Mesendoderm (in vitro differentiated cells): Measurements from ENCODE around the gene APOC1.

Experiments
- DNase-seq: peaks from one replicate; pipeline ENCODE4 v3.0.0; 2013
- H2AK5ac ChIP-seq: 2 replicates; pipeline ENCODE4 v1.6.1; 2013; ENCODE audit warnings: low read length, inconsistent platforms
- H2BK120ac ChIP-seq: 2 replicates; pipeline ENCODE4 v1.6.1; 2013; ENCODE audit warnings: low read depth, mild to moderate bottlenecking, low read length, moderate library complexity, mixed read lengths
- H2BK15ac ChIP-seq: replicated peaks from 2 replicates; pipeline ENCODE4 v1.6.1; 2013; ENCODE audit warnings: low read depth, mild to moderate bottlenecking, moderate library complexity
- H2BK5ac ChIP-seq: 2 replicates; pipeline ENCODE4 v1.6.1; 2013; ENCODE audit warnings: low read length, inconsistent platforms
- H3K18ac ChIP-seq: 2 replicates; pipeline ENCODE4 v1.6.1; 2013; ENCODE audit warnings: mild to moderate bottlenecking, low read length, mixed read lengths
- H3K23ac ChIP-seq: one replicate; pipeline ENCODE4 v1.6.1; 2013; ENCODE audit warnings: low read length
- H3K27ac ChIP-seq: 2 replicates; pipeline ENCODE4 v1.5.1; 2013; ENCODE audit warnings: low read depth, mild to moderate bottlenecking, inconsistent platforms, low read length, moderate library complexity
- H3K27me3 ChIP-seq: 2 replicates; pipeline ENCODE4 v1.6.1; 2013; ENCODE audit warnings: low read length, control low read depth, mild to moderate bottlenecking, inconsistent platforms; ENCODE audit not compliant: insufficient read depth, poor library complexity
- H3K36me3 ChIP-seq: 2 replicates; pipeline ENCODE4 v1.6.1; 2013; ENCODE audit warnings: low read length, inconsistent platforms; ENCODE audit not compliant: control insufficient read depth, insufficient read depth
- H3K4ac ChIP-seq: one replicate; pipeline ENCODE4 v1.6.1; 2013; ENCODE audit warnings: low read depth, mild to moderate bottlenecking, low read length, moderate library complexity
- H3K4me1 ChIP-seq: 2 replicates; pipeline ENCODE4 v1.6.1; 2013; ENCODE audit warnings: low read depth, low read length, inconsistent platforms; ENCODE audit not compliant: control insufficient read depth
- H3K4me2 ChIP-seq: 2 replicates; pipeline ENCODE4 v1.6.1; 2013; ENCODE audit warnings: low read length
- H3K4me3 ChIP-seq: 2 replicates; pipeline ENCODE4 v1.5.1; 2013; ENCODE audit warnings: mild to moderate bottlenecking, low read length
- H3K56ac ChIP-seq: one replicate; pipeline ENCODE4 v1.6.1; 2013; ENCODE audit warnings: low read length
- H3K79me1 ChIP-seq: 2 replicates; pipeline ENCODE4 v1.6.1; 2013; ENCODE audit warnings: low read length, inconsistent platforms
- H3K79me2 ChIP-seq: 2 replicates; pipeline ENCODE4 v1.6.1; 2013; ENCODE audit warnings: mild to moderate bottlenecking, low read length; ENCODE audit not compliant: control insufficient read depth, insufficient read depth
- H3K9ac ChIP-seq: 2 replicates; pipeline ENCODE4 v1.6.1; 2013; ENCODE audit warnings: low read length, inconsistent platforms
- H4K5ac ChIP-seq: one replicate; pipeline ENCODE4 v1.6.1; 2013; ENCODE audit warnings: low read length
- H4K8ac ChIP-seq: one replicate; pipeline ENCODE4 v1.6.1; 2013; ENCODE audit warnings: low read depth, mild to moderate bottlenecking, control low read depth, low read length, moderate library complexity
- WGBS: extraction: QIAGEN DNeasy Blood & Tissue Kit; methylation state at CpG from one replicate; pipeline ENCODE4 v1.1.7; 2013; ENCODE audit warnings: low lambda C conversion rate, missing lambda C conversion rate; ENCODE audit not compliant: insufficient coverage; ENCODE audit errors: extremely low coverage; 5-methylcytosine and 5-hydroxymethylcytosine counted together

Gene APOC1

GRCh38 chr19:44897835-44898234, 16.6 kb upstream of the APOC1 start:
- no peak overlapping the region for H3K4ac ChIP-seq
- no CpG with 5 or more reads among the region's 8 CpGs for WGBS
- no peaks in the 10 kb centered on the region for H3K27me3 ChIP-seq
- no peak overlapping the region for H2BK120ac ChIP-seq
- H4K5ac ChIP-seq = no peak overlapping the region
- peaks cover 16% of the 10 kb centered on the region for H3K79me1 ChIP-seq
- H2BK15ac ChIP-seq = no peak overlapping the region
- H3K4me2 ChIP-seq = no peak overlapping the region
- peaks cover 26% of the 10 kb centered on the region for H3K36me3 ChIP-seq
- no peak overlapping the region for H3K56ac ChIP-seq
- no peak overlapping the region for H3K4me3 ChIP-seq
- no peak overlapping the region for H3K18ac ChIP-seq
- peaks cover 15% of the 10 kb centered on the region for H3K79me2 ChIP-seq
- no peak overlapping the region for H3K9ac ChIP-seq
- no peak overlapping the region for H3K23ac ChIP-seq
- H2AK5ac ChIP-seq = no peak overlapping the region
- no peak overlapping the region for H2BK5ac ChIP-seq
- no peaks in the 10 kb centered on the region for H3K4me1 ChIP-seq
- no peak for DNase-seq
- H3K27ac ChIP-seq = no peak overlapping the region
- H4K8ac ChIP-seq = no peak overlapping the region

- no peak overlapping the region for H4K8ac ChIP-seq
- WGBS = no CpG with 5 or more reads among the region's 19 CpGs
- H3K4ac ChIP-seq = no peak overlapping the region
- no peak overlapping the region for H3K56ac ChIP-seq
- H3K4me1 ChIP-seq = no peaks in the 10 kb centered on the region
- H3K27me3 ChIP-seq = no peaks in the 10 kb centered on the region
- no peak overlapping the region for H3K4me2 ChIP-seq
- H4K5ac ChIP-seq = no peak overlapping the region
- no peak for DNase-seq
- H3K23ac ChIP-seq = no peak overlapping the region
- H3K27ac ChIP-seq = no peak overlapping the region
- H2BK120ac ChIP-seq = no peak overlapping the region
- peaks cover 20% of the 10 kb centered on the region for H3K36me3 ChIP-seq
- H3K9ac ChIP-seq = no peak overlapping the region
- H3K79me1 ChIP-seq = peaks cover 7% of the 10 kb centered on the region
- H2AK5ac ChIP-seq = no peak overlapping the region
- H2BK15ac ChIP-seq = no peak overlapping the region
- no peaks in the 10 kb centered on the region for H3K79me2 ChIP-seq
- H3K4me3 ChIP-seq = no peak overlapping the region
- no peak overlapping the region for H3K18ac ChIP-seq
- H2BK5ac ChIP-seq = no peak overlapping the region
These were observed 13.8 kb upstream of the APOC1 start for GRCh38 chr19:44900328-44901244.

GRCh38 chr19:44903216-44903601, 11.2 kb upstream of the APOC1 start:
- Histone ChIP-seq H3K27me3 (no peaks in the 10 kb centered on the region), H2BK5ac (no peak overlapping the region), H3K4ac (no peak overlapping the region), H3K23ac (no peak overlapping the region), H3K4me2 (no peak overlapping the region), H3K4me3 (no peak overlapping the region), H3K9ac (no peak overlapping the region), H3K4me1 (no peaks in the 10 kb centered on the region), H3K27ac (no peak overlapping the region), H4K8ac (no peak overlapping the region), H4K5ac (no peak overlapping the region), H3K18ac (no peak overlapping the region), H3K56ac (no peak overlapping the region), H3K79me2 (peaks cover 4% of the 10 kb centered on the region), H2AK5ac (no peak overlapping the region), H2BK15ac (no peak overlapping the region), H2BK120ac (no peak overlapping the region), H3K36me3 (peaks cover 12% of the 10 kb centered on the region), H3K79me1 (peaks cover 4% of the 10 kb centered on the region)
- no CpG with 5 or more reads among the region's 15 CpGs for WGBS
- no peak for DNase-seq

- H2BK15ac ChIP-seq = no peak overlapping the region
- no peaks in the 10 kb centered on the region for H3K4me1 ChIP-seq
- peaks cover 12% of the 10 kb centered on the region for H3K36me3 ChIP-seq
- H3K79me2 ChIP-seq = peaks cover 4% of the 10 kb centered on the region
- no peak overlapping the region for H3K18ac ChIP-seq
- H3K27ac ChIP-seq = peak overlapping the region; percentile 27
- H3K27me3 ChIP-seq = no peaks in the 10 kb centered on the region
- H3K4me2 ChIP-seq = no peak overlapping the region
- peak; percentile 74 for DNase-seq
- H2AK5ac ChIP-seq = no peak overlapping the region
- H2BK5ac ChIP-seq = no peak overlapping the region
- peaks cover 4% of the 10 kb centered on the region for H3K79me1 ChIP-seq
- no CpG with 5 or more reads among the region's 24 CpGs for WGBS
- no peak overlapping the region for H3K4ac ChIP-seq
- no peak overlapping the region for H4K5ac ChIP-seq
- H4K8ac ChIP-seq = no peak overlapping the region
- H3K23ac ChIP-seq = no peak overlapping the region
- no peak overlapping the region for H2BK120ac ChIP-seq
- no peak overlapping the region for H3K4me3 ChIP-seq
- peak overlapping the region; percentile 37 for H3K56ac ChIP-seq
- H3K9ac ChIP-seq = peak overlapping the region; percentile 40
These were observed 10.6 kb upstream of the APOC1 start for GRCh38 chr19:44903602-44904425.

GRCh38 chr19:44904426-44904994, 9.9 kb upstream of the APOC1 start:
- H3K18ac ChIP-seq = no peak overlapping the region
- no peak overlapping the region for H3K23ac ChIP-seq
- WGBS = no CpG with 5 or more reads among the region's 12 CpGs
- H3K27ac ChIP-seq = peak overlapping the region; percentile 0
- H3K79me2 ChIP-seq = peaks cover 4% of the 10 kb centered on the region
- H3K56ac ChIP-seq = no peak overlapping the region
- H2BK120ac ChIP-seq = no peak overlapping the region
- H2BK5ac ChIP-seq = no peak overlapping the region
- H3K4ac ChIP-seq = no peak overlapping the region
- no peak overlapping the region for H3K4me3 ChIP-seq
- no peak overlapping the region for H2AK5ac ChIP-seq
- no peak overlapping the region for H4K5ac ChIP-seq
- H3K4me2 ChIP-seq = no peak overlapping the region
- peak; percentile 61 for DNase-seq
- no peaks in the 10 kb centered on the region for H3K4me1 ChIP-seq
- no peak overlapping the region for H3K9ac ChIP-seq
- peaks cover 14% of the 10 kb centered on the region for H3K36me3 ChIP-seq
- no peak overlapping the region for H2BK15ac ChIP-seq
- no peak overlapping the region for H4K8ac ChIP-seq
- no peaks in the 10 kb centered on the region for H3K27me3 ChIP-seq
- H3K79me1 ChIP-seq = peaks cover 4% of the 10 kb centered on the region
